ACC112 (cell line): ENCODE data around the gene ASTL.

Experiments used
- H2AFZ ChIP-seq: fragments of 200-600 bp; sonication (generic); one replicate; pipeline ENCODE4 v1.6.0; 2017; ENCODE audit warnings: antibody characterized with exemption, low read length; ENCODE audit not compliant: unreplicated experiment
- H3K27ac ChIP-seq: fragments of 200-600 bp; sonication (generic); 2 replicates; pipeline ENCODE4 v1.5.1; 2014; ENCODE audit warnings: low read depth, mild to moderate bottlenecking, antibody characterized with exemption, low read length, moderate library complexity
- H3K27me3 ChIP-seq: fragments of 200-600 bp; sonication (generic); 2 replicates; pipeline ENCODE4 v1.6.1; 2014; ENCODE audit warnings: mild to moderate bottlenecking, antibody characterized with exemption, low read length, moderate library complexity, mixed read lengths; ENCODE audit not compliant: insufficient read depth
- H3K36me3 ChIP-seq: fragments of 200-600 bp; sonication (generic); 2 replicates; pipeline ENCODE4 v1.6.1; 2016; ENCODE audit warnings: mild to moderate bottlenecking, antibody characterized with exemption, low read length, moderate library complexity, mixed read lengths; ENCODE audit not compliant: insufficient read depth
- H3K4me1 ChIP-seq: fragments of 200-600 bp; sonication (generic); one replicate; pipeline ENCODE4 v1.6.1; 2016; ENCODE audit warnings: low read length, mixed read lengths; ENCODE audit not compliant: insufficient read depth, unreplicated experiment, control insufficient read depth
- H3K4me3 ChIP-seq: fragments of 200-600 bp; sonication (generic); 2 replicates; pipeline ENCODE4 v1.5.1; 2014; ENCODE audit warnings: mild to moderate bottlenecking, low read depth, low read length
- H3K79me2 ChIP-seq: fragments of 200-600 bp; sonication (generic); one replicate; pipeline ENCODE4 v1.6.0; 2016; ENCODE audit warnings: low read length; ENCODE audit not compliant: control insufficient read depth, unreplicated experiment, insufficient read depth

ASTL gene

GRCh38 chr2:96136129-96136720, 2.1 kb downstream of the ASTL start:
- H3K27ac ChIP-seq, result no peak overlapping the region
- no peaks in the 10 kb centered on the region for H3K4me1 ChIP-seq
- H3K4me3 ChIP-seq, result no peak overlapping the region
- H3K79me2 ChIP-seq, result no peaks in the 10 kb centered on the region
- peaks cover 28% of the 10 kb centered on the region for H3K27me3 ChIP-seq
- H3K36me3 ChIP-seq, result no peaks in the 10 kb centered on the region
- no peak overlapping the region for H2AFZ ChIP-seq

- no peaks in the 10 kb centered on the region for H3K36me3 ChIP-seq
- H3K4me3 ChIP-seq, result no peak overlapping the region
- no peaks in the 10 kb centered on the region for H3K79me2 ChIP-seq
- H2AFZ ChIP-seq, result no peak overlapping the region
- H3K4me1 ChIP-seq, result no peaks in the 10 kb centered on the region
- H3K27ac ChIP-seq, result no peak overlapping the region
- H3K27me3 ChIP-seq, result peaks cover 33% of the 10 kb centered on the region
Measured at GRCh38 chr2:96135621-96136020, 2.7 kb downstream of the ASTL start.

GRCh38 chr2:96135171-96135570, 3.1 kb downstream of the ASTL start:
- Histone ChIP-seq H3K4me1 (no peaks in the 10 kb centered on the region), H2AFZ (no peak overlapping the region), H3K27me3 (peaks cover 35% of the 10 kb centered on the region), H3K4me3 (no peak overlapping the region), H3K27ac (no peak overlapping the region), H3K36me3 (no peaks in the 10 kb centered on the region), H3K79me2 (no peaks in the 10 kb centered on the region)

DNA sequence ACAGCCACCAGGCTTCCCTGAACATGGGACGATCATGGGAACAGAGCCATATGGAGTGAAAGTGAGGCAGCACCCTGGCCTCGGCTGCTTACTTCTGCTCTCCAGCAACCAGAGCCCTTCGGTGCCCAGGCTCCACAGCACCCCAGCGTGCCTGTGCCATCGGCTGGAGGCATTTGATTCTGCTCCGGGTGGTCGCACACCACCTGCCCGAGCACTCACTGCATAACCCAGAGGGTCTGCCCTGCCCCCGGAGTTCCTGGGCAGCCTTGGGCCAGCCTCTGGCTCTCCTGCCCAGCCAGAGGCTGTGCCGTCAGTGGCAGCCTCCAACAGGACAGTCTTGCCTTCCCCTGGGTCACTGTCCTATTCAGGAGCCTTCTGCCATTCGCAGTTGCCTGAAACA, 3.9 kb downstream of the ASTL start:
- Histone ChIP-seq H3K4me1 (no peaks in the 10 kb centered on the region), H2AFZ (no peak overlapping the region), H3K27ac (no peak overlapping the region), H3K36me3 (no peaks in the 10 kb centered on the region), H3K27me3 (peaks cover 40% of the 10 kb centered on the region), H3K4me3 (no peak overlapping the region), H3K79me2 (no peaks in the 10 kb centered on the region)

- Histone ChIP-seq H2AFZ (no peak overlapping the region), H3K27me3 (peaks cover 48% of the 10 kb centered on the region), H3K36me3 (no peaks in the 10 kb centered on the region), H3K4me3 (no peak overlapping the region), H3K4me1 (no peaks in the 10 kb centered on the region), H3K27ac (no peak overlapping the region), H3K79me2 (no peaks in the 10 kb centered on the region)
Measured at GRCh38 chr2:96131813-96132745, 6.2 kb downstream of the ASTL start.

DNA sequence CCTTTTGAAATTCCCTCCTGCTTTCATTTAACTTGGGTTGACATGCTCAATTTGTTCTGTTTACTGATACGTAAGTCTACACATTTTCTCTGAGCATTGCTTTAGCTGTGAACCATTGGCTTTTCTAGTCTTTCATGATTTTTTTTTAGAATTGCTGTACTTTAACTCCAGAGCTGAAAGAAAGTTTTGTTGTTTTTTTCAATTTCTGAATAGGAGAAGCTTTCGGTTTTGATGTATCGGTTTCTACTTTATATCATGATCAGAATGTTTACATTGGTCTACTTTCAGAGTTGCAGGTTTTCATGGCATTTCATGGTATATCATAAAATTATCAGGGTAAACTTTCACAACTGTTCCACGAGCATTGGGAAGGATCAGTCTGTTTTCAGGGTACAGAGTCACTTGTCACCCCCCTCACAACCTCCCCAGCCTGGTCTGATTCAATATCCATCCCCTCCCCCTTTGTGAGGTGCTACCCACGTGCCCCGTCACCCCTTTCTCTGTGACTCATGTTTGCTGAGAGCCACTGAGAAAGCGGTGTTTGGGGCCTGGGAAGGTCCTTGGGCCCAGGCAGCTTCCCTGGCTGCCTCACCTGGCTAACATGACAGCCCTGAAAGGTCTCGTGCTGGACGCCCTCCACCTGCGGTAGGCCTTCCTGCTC, 7.0 kb downstream of the ASTL start:
- no peak overlapping the region for H3K4me3 ChIP-seq
- no peaks in the 10 kb centered on the region for H3K79me2 ChIP-seq
- peaks cover 52% of the 10 kb centered on the region for H3K27me3 ChIP-seq
- H2AFZ ChIP-seq, result no peak overlapping the region
- H3K27ac ChIP-seq, result no peak overlapping the region
- no peaks in the 10 kb centered on the region for H3K36me3 ChIP-seq
- H3K4me1 ChIP-seq, result no peaks in the 10 kb centered on the region

DNA sequence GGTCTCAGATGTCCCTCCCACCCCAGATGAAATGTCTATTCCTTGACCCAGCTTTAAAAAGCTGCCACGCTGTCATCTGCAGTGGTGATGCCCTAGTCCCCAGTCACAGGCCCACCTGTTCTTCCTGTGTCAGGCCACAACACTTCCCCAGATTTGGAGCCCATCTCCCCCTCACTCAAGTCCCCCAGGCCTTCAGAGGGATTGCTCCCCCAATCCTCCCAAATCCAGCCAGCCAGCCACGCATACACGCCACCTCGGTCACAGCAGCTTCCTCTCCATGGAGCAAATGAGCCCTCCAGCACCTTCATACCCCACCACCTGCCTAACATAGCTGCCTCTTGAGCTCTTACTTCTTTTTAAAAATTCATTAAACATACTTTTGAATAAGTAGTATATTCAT, 7.8 kb downstream of the ASTL start:
- peaks cover 52% of the 10 kb centered on the region for H3K27me3 ChIP-seq
- no peak overlapping the region for H2AFZ ChIP-seq

GRCh38 chr2:96129528-96130120, 8.7 kb downstream of the ASTL start:
- no peak overlapping the region for H2AFZ ChIP-seq
- no peaks in the 10 kb centered on the region for H3K79me2 ChIP-seq
- H3K27ac ChIP-seq, result no peak overlapping the region
- no peak overlapping the region for H3K4me3 ChIP-seq
- H3K4me1 ChIP-seq, result no peaks in the 10 kb centered on the region
- H3K36me3 ChIP-seq, result no peaks in the 10 kb centered on the region
- peaks cover 55% of the 10 kb centered on the region for H3K27me3 ChIP-seq

More for the DNA sequence above, 7.8 kb downstream of the ASTL start:
- Histone ChIP-seq H3K4me3 (no peak overlapping the region), H3K36me3 (no peaks in the 10 kb centered on the region), H3K27ac (no peak overlapping the region), H3K79me2 (no peaks in the 10 kb centered on the region), H3K4me1 (no peaks in the 10 kb centered on the region)

GRCh38 chr2:96128456-96128855, 9.8 kb downstream of the ASTL start:
- Histone ChIP-seq H3K79me2 (no peaks in the 10 kb centered on the region), H3K36me3 (no peaks in the 10 kb centered on the region), H3K27me3 (peaks cover 44% of the 10 kb centered on the region), H3K4me3 (no peak overlapping the region), H3K4me1 (no peaks in the 10 kb centered on the region), H3K27ac (no peak overlapping the region), H2AFZ (no peak overlapping the region)

DNA sequence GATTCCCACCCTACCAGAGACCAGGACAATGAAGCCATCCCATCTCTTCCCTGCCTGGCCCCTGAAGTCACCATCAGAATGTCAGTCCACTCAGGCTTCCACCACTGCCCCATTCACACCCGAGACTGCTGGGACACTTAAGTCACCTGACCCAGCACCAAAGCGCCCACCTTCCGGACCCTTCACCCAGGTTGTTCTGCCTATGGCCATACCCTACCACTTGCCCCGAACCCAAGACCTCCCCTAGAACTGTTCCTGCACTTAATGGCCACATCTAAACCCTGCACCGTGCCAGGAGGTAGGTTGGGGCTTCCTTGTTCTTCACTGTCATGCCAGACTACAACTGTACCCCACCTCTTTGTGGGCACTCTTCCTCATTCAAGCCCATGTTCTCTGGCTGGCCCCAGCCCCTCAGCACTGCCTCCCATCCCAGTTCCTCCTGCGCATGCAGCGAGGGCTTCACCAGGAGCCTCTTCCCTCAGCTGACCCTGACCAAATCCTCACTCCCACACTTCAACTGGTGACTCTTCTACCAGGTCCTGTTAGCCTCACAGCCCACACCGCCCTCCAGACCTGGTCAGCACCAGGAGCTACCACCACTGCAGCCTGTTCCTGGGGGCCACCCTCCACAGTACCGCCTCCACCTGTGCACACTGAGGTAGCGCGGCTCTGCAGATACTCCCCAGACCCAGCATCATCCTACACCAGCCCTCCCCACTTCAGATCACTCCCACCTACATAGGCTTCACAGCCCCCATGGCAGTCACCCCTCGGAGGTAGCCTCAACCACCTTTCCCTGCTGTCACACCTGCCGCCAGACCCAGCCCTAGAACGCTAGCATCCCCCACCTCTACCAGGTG, 13.7 kb downstream of the ASTL start:
- Histone ChIP-seq H2AFZ (no peak overlapping the region), H3K36me3 (no peaks in the 10 kb centered on the region), H3K4me1 (peaks cover 7% of the 10 kb centered on the region), H3K79me2 (no peaks in the 10 kb centered on the region), H3K27ac (no peak overlapping the region), H3K4me3 (no peak overlapping the region), H3K27me3 (peaks cover 54% of the 10 kb centered on the region)
